Nucleus accumbens (tissue), 56 donors: ENCODE data around the gene SLC1A2.

Source experiments
- DNase-seq, 56 donors: peaks; one replicate each; lab custom pipeline; 2025; lab: John Stamatoyannopoulos, UW

The SLC1A2 gene

GRCh38 chr11:35419184-35419829 lies at the start of gene SLC1A2:
SLC1A2 (minus strand) TSS chr11:35419558; CDS start chr11:35418966, 592 bp downstream.
- DNase-seq = peak in 46 of 56 donors; percentile 9 to 84 (median 56)

- DNase-seq = no peak
These were observed 46.7 kb upstream of the SLC1A2 start for GRCh38 chr11:35466058-35466457.

GRCh38 chr11:35464308-35464707 lies 45.0 kb upstream of the SLC1A2 start:
- peak in 6 of 56 donors; percentile 7 to 31 (median 20) for DNase-seq

GRCh38 chr11:35463331-35463751 lies 44.0 kb upstream of the SLC1A2 start:
- peak in 42 of 56 donors; percentile 11 to 90 (median 48) for DNase-seq

GRCh38 chr11:35461917-35462538 lies 42.7 kb upstream of the SLC1A2 start:
- no peak for DNase-seq

- DNase-seq = no peak
These were observed 40.1 kb upstream of the SLC1A2 start for GRCh38 chr11:35459489-35459888.

GRCh38 chr11:35458846-35459245 lies 39.5 kb upstream of the SLC1A2 start:
- DNase-seq = no peak

- no peak for DNase-seq
These were observed 35.0 kb upstream of the SLC1A2 start for GRCh38 chr11:35454362-35454761.

GRCh38 chr11:35436581-35437250 lies 17.4 kb upstream of the SLC1A2 start:
- no peak for DNase-seq

GRCh38 chr11:35433588-35433987 lies 14.2 kb upstream of the SLC1A2 start:
- DNase-seq = no peak

- no peak for DNase-seq
These were observed 13.1 kb upstream of the SLC1A2 start for GRCh38 chr11:35432464-35432863.

- DNase-seq = peak in 17 of 56 donors; percentile 6 to 67 (median 34)
These were observed 7.7 kb upstream of the SLC1A2 start for GRCh38 chr11:35427071-35427470.

GRCh38 chr11:35426351-35426750 lies 7.0 kb upstream of the SLC1A2 start:
- DNase-seq = no peak

GRCh38 chr11:35425603-35426212 lies 6.3 kb upstream of the SLC1A2 start:
- DNase-seq = no peak

- no peak for DNase-seq
These were observed 5.0 kb upstream of the SLC1A2 start for GRCh38 chr11:35424157-35424940.

GRCh38 chr11:35420371-35420770 lies 1.0 kb upstream of the SLC1A2 start:
- peak in 11 of 56 donors; percentile 9 to 47 (median 19) for DNase-seq

GRCh38 chr11:35419830-35420333 lies 524 bp upstream of the SLC1A2 start:
- peak in 23 of 56 donors; percentile 9 to 80 (median 48) for DNase-seq

- peak in 14 of 56 donors; percentile 12 to 60 (median 38) for DNase-seq
These were observed 825 bp downstream of the SLC1A2 start for GRCh38 chr11:35418282-35419183.

- no peak for DNase-seq
These were observed 3.9 kb downstream of the SLC1A2 start for GRCh38 chr11:35415487-35415886.
